ENCODE measurements around the gene MORN5.

- no peak for TF ChIP-seq EP300 (IDR thresholded peaks at IDR 0.05; ENCODE audit: borderline replicate concordance)
- no peak for TF ChIP-seq YY1 (IDR thresholded peaks at IDR 0.05; ENCODE audit: low read depth)
- TF ChIP-seq TEAD4 (IDR thresholded peaks at IDR 0.05), result no peak
- TF ChIP-seq EGR1 (IDR thresholded peaks at IDR 0.05), result no peak
- no peak for TF ChIP-seq RAD21 (IDR thresholded peaks at IDR 0.05; ENCODE audit: low read depth)
- no peak for TF ChIP-seq MAX (IDR thresholded peaks at IDR 0.05)
- TF ChIP-seq TAF1 (IDR thresholded peaks at IDR 0.05; ENCODE audit: low read depth), result no peak
- no peak for TF ChIP-seq CEBPB (IDR thresholded peaks at IDR 0.05)
- no peak for TF ChIP-seq ZBTB7A (IDR thresholded peaks at IDR 0.05; ENCODE audit: low read depth)
- no peak for TF ChIP-seq REST (IDR thresholded peaks at IDR 0.05; ENCODE audit: low read depth)
- no peak for TF ChIP-seq USF1 (IDR thresholded peaks at IDR 0.05)
- TF ChIP-seq FOXM1 (IDR thresholded peaks at IDR 0.05; ENCODE audit: borderline replicate concordance, low read depth), result no peak
- no peak for TF ChIP-seq NFIC (IDR thresholded peaks at IDR 0.05)
Observed at GRCh38 chr9:122204055-122204454, 44.3 kb downstream of the MORN5 start.
